HG02759 (cell line): ENCODE data around the gene NBAS.
A peak's percentile ranks its signal among the peaks of the same experiment; 100 is the strongest.

Experiments used
- ATAC-seq: cut with Tn5 transposase; IDR thresholded peaks from one replicate; pipeline ENCODE4 v1.9.1; 2021; ENCODE audit warnings: mild to moderate bottlenecking, moderate library complexity; ENCODE audit not compliant: unreplicated experiment

NBAS gene

DNA sequence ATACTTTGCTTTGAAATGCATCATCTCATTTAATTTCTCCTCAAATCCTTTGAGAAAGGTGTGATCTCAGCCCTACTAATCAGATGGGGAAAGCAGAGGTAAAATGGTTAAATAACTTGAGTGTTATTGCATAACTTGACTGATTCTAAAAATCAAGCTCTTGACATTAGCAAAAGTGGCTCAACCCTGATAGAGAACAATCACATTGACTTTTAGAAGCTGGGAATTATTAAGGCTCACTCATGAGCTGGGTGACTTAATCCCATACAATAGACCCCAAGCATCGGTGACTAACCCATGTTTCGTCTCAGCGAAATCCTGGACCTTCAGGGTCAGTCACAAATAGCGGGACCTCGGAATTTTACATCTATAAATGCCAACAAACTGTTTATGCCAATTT lies 378.9 kb downstream of the NBAS start:
- ATAC-seq, result no peak

DNA sequence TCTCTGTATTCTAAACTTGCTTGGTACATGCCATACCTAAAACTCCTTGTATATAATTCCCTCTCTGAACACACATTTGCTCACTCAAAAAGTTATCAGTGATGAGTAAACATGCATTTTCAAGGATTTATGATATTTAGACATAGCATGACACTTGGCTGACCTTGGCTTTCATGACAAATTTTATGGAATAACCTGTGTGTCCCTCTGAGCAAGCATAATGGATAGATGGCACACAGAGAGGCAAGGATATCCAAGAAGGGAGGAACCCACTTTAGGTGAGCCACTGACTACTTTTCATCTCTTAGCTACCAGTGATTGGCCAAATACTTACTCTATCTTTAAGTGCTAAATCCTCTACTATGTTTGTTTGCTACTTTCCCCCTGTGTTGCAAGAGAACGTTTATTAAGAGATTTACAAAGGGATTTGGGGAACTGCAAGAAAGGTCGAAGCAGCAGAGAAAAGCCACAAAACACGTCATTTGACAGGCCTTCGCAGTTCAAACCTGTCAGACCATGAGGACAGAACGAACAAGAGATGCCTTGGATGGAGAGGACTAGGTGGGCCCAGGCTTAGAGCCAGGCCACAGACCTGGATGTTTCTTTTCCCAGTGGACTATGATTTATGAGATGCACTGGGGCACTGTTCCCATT lies 379.9 kb downstream of the NBAS start:
- ATAC-seq, result no peak

DNA sequence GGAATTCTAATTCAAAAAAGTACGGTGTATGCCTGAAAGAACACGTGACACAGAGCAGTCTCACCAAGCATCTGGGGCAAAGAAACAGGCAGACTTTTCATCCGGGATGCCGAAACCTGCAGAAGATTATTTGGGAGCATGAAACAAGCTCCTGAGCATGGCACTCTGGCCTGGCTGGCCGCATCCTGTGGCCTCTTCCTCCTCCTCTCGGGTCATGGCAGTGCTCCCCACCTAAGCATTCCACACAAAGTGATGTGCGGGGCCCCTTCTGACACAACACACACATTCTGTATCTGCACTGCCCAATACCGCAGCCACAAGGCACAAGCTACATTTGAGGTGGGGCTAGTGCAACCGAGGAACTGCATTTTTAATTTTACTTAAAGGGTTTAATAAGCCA lies 380.8 kb downstream of the NBAS start:
- ATAC-seq, result no peak

DNA sequence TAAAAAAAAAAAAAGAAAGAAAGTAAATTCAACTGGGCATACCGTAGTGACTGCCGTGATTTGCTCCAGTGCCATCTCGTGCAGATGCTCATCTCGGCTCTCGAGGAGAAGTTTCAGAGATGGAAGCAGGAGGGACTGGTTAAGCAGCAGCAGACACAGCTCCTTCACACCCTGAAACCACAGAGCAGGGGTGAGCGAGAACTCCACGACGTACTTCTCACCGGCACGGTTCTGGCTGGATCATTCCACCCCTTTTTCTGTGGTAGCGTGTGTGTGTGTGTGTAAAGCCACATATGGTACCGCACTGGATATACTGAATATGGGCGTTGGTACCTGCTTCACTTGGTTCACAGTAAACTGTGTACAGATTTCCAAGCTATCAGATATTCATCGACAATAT lies 382.2 kb downstream of the NBAS start:
- ATAC-seq, result no peak

DNA sequence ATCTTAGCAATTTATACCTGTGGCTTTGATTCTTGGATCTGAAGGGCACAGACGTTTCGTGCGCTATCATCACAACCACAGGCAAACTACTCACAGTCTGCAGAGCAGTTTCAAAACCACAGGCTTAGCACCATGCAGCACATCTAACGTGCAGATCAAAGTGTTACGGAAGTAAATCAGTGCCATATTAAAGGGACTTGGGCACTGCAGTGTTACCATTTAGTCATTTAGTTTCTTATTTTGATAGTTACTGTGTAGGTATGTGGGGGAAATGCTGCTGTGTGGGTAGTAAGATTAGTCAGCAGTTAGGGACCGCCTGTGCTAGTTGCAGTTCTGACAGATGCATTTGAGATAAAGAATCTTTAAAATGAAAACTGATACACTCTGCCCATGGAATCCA lies 384.0 kb downstream of the NBAS start:
- peak; percentile 97 for ATAC-seq

DNA sequence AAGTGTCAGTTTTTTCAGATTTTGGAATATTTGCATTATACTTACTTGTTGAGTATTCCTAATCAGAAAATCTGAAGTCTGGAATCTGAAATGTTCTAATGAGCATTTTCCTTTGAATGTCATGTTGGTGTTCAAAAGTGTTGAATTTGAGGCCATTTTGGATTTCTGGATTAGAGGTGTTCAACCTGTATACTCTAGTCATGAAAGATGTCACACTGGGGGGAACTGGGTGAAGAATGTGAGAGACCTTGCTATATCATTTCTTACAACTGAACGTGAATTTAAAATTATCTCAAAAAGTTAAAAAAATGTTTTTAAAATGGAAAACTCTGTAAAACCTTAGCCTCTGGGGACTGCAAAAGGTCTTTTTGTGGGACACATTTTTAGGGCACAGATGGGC lies 384.5 kb downstream of the NBAS start:
- no peak for ATAC-seq

DNA sequence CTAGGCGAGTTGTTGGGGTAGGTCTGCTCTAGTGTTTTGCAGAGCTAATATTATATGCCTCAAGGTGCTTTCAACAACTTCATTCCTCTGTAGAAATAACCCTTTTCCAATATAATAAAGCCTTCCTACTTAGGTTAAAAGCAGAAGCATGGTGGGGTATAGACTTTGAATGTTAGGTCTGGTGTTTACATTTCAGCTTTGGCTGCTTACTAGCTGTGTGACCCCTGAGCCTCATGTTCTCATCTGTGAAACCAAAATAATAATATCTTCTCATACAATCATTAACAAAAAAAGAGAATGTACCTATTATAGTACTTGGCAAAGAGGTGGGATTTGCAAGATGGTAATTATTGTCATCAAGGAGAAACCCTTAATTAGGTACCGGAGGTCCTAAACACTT lies 386.6 kb downstream of the NBAS start:
- ATAC-seq, result no peak

DNA sequence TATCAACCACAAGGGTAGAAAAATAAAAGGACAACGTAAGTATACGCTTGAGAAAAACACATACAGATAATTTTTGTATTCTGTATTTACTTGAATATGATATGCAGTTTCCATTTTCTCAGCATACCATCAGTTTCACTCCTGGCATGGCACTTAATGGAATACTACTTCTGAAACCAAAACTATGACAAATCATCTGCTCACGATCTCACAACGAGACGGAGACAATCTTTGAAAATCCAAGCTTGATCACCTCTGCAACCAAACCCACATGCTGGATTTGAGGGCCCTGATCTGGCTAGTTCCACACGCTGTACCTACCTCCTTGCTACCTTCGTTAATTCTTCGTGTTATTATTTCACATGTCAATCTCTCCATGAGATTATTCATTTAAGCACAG lies 387.6 kb downstream of the NBAS start:
- no peak for ATAC-seq

DNA sequence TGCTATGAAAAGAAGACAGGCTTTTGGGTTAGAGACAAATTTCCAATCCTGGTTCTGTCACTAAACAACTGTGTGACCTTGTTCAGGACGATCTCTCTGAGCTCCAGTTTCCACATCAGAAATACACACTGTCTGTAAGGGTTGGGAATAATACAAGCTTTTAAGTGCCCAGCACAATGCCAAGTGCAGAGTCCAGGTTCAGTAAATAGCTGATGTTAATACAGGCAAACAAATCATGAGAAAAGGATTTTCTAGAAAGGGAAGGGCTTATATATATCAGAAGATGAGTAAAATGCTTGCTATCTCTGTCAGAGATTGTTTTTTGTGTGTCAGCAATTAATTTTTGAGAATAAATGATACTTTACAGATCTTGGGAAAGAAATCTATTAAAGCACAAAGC lies 388.3 kb downstream of the NBAS start:
- ATAC-seq, result no peak

DNA sequence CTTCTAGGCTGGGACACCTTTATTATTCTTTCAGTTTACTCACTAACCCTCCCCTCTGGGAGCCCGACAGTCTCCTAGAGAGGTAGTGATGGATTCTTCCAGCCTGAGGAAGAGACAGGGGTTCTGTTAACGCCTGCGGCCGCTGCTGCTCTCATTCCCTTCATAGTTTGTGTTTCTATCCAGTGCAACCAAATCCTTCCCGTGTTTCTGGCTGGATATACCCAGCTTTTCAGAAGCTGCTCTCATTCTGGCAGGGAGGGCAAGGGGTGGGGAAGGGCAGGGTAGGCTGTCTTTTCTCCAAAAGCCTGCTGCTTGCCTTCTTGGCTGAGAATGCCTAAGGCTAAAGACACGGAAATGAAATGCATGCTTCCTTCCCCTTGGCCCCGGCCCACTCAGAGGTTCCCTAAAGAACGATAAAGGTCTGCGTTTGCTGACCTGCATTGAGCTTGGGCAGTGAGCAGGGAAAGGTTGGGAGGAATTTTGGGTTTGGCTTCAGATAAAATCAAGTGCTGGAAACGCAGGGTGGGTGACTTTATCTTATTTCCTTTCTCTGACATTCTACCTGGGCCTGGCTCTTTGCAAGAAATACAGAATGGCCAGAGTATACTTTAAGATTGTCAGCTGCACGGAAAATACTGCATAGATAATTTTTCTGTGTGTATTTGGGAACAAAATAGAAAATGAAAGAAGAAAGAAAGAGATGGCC lies 390.9 kb downstream of the NBAS start:
- ATAC-seq, result no peak

DNA sequence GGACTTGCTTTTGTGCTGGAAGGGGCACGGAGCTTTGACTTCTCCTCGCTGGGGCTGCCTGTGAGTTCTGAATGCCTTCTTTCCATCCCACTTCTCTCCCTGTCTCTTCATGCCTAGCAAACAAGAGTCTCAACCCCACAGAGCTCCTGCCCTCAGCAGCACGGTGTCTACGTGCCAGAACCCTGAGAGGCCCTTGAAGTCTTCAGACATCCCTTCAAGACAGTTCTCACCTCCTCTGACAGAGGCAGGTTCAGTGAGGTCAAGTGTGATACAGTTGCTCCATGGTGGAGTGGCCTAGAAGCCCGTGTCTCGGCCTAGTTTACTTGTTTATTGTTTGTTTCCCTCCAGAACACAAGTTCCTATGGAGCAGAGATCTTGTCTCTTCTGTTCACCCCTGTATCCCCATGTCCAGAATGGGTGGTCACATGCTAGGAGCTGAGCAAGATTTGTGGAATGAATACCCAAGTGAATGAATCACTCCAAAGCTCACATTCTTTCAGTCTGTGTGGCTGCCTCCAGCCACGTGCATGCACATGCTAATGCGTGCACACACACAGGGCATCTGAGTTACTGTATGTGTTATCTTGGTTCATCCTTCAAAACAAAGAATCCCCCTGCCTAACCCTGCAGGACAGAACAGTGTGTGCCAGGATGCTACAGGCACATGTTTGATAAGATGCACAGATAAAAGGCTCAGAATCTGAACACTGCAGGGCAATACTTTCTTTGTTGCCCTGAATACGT lies 391.6 kb downstream of the NBAS start:
- ATAC-seq, result no peak

DNA sequence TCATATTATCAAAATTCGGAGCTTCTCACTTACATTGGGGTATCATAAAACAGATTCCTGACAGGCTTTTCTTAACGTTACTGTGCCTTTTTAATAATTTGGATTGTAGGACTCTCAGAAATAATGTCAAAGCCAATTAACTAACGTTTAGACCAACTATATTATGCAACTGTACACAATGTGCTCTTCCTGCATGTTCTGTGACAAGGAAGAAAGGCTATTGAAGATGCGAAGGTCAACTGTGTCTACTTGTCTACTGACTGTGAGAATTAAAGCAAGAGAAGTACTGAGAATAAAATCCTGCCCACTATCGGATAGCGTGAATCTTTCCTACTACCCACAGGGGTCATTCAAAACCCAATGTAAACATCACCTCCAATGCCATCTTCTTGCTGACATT lies 393.0 kb downstream of the NBAS start:
- no peak for ATAC-seq

DNA sequence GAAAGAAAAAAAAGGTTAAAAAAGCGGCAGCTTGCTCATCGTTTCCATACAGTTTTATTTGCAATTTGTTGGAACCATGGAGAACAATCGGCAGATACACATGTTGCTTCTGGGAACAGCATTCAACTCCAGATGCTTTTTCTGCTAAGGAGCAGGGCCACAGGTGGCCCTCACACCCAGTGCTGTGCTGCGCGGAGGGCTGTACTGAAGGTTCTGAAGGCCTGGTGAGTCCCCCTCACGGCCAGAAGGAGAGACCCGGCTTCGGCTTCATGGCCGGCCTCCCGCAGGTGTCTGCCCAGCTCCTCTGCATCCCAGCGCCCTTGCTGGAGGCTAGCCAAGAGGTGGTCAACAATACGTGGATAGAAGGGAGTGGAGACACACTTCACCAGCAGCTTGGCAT lies 394.3 kb downstream of the NBAS start:
- ATAC-seq, result no peak

DNA sequence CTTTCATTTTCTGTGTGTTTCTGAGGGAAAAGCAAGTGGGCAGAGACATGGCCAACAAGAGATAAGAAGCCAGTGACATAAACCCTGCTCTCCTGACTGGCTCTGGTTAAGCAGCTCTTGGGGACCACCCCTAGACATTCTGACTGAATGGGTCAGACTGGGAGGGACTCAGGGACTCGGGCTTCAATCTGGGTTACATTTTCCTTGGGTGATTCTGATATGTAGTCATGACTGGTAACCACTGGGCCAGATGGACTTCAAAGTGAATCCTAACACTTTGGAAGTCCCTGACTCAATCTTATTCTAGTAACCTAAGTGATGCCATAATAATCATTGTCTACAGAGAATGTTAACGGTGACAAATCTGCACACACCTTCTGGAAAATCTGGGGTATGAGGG lies 397.8 kb downstream of the NBAS start:
- no peak for ATAC-seq

DNA sequence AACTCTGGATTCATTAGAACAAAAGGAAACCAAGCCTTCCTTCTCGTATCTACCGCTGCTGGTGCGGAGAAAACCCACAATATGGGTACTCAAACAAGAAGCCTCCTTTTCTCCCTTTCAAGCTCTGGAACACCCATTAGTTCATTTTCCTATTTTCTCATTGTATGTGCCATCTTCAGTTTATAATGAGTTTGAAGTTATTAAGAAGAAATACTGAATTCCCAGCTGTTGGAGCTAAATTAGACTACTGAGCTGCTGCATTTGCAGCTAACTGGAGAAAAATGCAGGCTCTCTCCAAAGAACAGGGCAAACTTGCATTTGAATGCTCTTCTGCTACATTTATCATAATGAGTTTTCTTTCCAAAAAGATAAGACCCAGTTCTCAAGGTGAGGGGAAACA lies 398.5 kb downstream of the NBAS start:
- no peak for ATAC-seq

DNA sequence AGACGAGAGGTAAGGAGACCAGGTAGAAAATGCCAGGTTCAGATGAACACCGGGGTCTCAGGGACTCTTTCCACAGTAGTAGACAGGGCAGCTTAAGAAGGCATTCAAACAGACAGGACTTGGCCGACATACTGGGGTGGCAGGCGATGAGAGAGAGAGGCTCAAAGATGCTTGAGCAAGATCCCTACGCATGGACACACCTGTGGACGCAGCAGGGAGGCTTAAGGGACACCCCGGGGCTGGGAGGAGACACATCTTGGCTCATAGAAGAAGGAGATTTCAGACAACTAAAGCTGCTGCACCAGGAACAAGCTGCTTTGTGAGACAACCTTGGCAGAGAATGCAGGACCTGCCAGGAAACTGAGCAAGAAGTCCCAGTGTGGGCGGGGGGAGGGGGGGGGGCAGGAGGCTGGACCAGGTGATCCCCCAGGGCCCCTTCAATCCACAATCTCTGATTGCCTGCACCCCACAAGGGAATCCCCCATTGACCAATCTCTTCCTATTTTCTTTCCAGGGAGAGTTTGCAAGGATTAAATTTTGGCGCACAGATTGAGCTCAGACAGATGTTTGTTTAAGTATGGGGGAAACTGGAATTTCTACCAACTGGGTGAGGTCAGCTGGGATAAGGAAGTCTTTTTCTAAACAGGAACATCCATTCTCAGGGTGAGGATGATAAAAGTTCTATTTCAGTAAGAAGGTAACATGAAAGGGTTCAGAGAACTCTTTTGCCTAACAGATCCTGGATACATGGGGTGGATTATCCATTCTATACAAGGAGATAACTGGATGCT lies 400.7 kb downstream of the NBAS start:
- ATAC-seq, result no peak

DNA sequence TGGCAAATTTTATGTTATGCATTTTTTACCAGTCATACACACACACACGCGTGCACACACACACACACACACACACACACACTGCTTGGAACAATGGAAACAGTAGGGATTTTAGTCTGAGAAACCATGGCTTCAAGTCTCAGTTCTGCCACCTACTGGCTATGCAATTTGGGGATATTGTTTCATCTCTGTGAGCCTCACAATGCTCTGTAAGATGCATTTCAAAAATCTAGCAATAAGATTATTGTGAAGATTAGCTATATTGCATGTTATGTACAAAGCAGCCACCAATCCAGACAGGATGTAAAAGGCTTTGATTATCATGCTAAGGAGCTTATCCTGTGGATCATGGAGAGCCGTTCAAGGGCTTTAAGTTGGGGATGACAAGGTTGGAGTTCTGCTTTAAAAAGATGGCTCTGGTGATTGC lies 401.4 kb downstream of the NBAS start:
- ATAC-seq, result no peak

DNA sequence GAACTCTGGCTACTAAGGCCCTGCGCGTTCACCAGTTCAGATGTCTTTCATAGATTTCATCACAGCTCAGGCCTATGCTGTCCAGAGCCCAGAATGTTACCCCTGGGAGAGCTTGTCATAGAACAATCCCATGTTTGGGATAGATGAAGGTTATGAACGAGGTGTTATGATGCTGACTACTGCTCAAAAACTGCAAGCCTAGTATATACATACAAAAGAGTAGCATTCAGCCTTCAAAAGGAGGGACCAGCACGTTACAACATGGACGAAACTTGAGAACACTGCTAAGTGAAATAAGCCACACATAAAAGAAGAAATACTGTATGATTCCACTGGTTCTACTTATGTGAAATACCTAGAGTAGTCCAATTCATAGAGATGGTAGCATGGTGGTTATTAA lies 401.9 kb downstream of the NBAS start:
- ATAC-seq, result no peak

DNA sequence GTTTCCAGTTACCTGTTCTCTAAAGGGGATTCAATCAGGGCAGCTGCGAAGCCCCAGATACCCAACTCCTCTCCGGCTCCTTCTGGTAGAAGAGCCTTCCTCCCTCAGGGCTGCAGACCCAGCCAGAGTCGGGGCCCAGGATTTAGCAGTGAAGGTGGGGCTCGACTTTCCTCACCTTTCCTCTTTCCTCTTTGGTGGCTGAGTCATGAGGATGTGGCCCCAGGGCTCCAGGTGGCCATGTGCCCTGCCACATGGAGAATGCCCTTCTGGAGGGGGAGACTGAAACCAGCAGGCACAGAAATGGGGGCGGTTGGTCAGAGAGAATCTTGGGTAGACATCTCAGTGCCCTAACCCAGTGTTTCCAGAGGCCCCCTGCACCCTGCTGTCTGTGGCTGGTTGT lies 402.6 kb downstream of the NBAS start:
- no peak for ATAC-seq

DNA sequence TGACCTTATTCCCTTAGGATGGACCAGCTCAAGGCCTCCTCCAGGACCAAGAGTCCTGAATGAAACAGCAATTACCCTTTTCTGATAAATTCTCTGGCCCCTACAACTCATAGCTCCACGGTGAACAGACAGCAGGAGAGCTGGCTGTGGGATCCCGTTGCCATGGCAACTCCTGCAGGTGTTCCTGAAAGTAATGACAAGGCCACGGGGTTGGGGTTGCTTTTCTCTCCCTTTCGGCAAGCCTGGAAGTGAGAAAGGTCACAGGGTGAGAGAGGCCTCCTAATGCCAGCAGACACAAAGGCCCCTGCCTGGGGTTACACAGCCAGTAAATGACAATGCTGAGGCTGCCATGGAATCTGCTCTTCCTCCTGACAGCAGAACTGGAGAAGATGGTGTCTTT lies 403.0 kb downstream of the NBAS start:
- no peak for ATAC-seq

DNA sequence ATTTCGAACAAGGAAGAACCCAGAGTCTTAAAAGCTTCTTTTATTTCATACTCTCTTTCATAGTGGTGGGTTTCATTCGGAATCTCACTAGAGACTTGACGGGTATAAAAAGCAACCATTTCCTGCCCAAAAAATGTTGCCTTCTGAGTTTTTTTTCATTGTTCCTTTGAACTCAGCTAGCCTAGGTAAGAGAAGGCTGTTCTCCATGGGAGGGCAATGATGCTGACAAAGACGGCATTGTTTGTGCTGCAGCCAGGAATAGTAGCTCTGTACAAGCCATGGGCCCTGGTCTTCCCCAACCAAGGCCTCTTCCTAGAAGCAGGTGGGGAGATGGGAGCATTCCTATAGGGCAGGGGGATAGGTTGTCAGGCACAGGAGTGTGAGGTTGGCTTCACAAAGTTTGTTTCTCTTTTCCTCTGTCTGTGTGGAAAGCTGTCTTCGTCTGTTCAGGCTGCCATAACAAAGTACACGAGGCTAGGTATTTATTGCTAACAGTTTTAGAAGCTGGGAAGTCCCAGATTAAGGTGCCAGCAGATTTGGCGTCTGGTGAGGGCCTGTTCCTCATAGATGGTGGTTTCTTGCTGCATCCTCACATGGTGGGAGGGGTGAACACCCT lies 405.1 kb downstream of the NBAS start:
- no peak for ATAC-seq
